GM19372 (cell line): ENCODE measurements around the gene ALKBH5.

Experiments used
- ATAC-seq: cut with Tn5 transposase; IDR thresholded peaks from one replicate; pipeline ENCODE4 v1.9.1; 2021; ENCODE audit warnings: mild to moderate bottlenecking, low read depth, moderate library complexity; ENCODE audit not compliant: unreplicated experiment

Gene ALKBH5

GRCh38 chr17:18256776-18257175 lies 73.1 kb downstream of the ALKBH5 start:
- ATAC-seq, result no peak

GRCh38 chr17:18257268-18257981 lies 73.8 kb downstream of the ALKBH5 start:
- ATAC-seq, result no peak

- ATAC-seq, result no peak
These were observed 74.3 kb downstream of the ALKBH5 start for GRCh38 chr17:18257982-18258355.

- ATAC-seq, result no peak
These were observed 74.9 kb downstream of the ALKBH5 start, which contains the start of gene FLII for GRCh38 chr17:18258356-18259038. Gene FLII (minus strand): TSS chr17:18258738. CDS start chr17:18258690, 48 bp downstream.
